HS-5 (cell line): ENCODE results near the gene METAP1D.

Source experiments
- DNase-seq: peaks from one replicate; pipeline ENCODE4 v3.0.0-alpha.2; 2012; ENCODE audit warnings: low read depth

The METAP1D gene

DNA sequence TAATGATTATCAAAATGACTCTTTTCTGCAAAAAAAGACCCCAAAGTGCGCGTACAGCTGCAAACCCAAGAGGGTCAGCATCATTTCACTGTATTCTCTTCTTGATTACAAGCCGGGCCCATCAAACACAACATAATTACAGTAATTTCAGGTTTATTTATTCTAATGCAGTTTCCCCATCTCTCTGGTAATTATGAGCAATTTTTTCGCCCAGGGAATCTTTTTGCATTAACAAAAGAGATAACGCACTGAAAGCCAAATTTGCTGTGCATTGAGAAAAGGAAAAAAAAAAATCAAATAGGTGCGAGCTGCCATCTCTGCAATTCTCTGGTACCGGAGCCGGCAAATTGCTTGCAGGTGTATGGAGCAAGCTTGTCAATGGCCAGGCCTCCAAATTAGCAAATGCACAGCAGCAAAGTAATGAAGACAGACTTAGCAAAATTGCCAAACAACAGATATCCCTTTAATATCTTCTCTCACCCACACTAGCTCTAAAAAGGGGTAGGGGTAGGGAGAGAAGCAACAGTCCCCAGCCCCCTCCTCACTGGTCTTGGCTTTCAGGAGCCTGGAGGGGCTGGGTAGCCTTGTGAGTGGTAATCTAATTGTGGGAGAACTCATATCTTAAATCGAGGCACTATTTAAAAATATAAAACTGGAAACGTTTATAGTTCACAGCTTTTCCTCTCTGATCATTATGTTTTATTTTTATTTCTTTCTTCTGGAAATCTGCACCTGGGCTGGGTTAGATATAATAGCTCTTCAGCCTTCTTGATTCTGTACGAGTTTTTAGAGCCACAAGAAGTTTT lies 92.2 kb downstream of the METAP1D start:
- no peak for DNase-seq

DNA sequence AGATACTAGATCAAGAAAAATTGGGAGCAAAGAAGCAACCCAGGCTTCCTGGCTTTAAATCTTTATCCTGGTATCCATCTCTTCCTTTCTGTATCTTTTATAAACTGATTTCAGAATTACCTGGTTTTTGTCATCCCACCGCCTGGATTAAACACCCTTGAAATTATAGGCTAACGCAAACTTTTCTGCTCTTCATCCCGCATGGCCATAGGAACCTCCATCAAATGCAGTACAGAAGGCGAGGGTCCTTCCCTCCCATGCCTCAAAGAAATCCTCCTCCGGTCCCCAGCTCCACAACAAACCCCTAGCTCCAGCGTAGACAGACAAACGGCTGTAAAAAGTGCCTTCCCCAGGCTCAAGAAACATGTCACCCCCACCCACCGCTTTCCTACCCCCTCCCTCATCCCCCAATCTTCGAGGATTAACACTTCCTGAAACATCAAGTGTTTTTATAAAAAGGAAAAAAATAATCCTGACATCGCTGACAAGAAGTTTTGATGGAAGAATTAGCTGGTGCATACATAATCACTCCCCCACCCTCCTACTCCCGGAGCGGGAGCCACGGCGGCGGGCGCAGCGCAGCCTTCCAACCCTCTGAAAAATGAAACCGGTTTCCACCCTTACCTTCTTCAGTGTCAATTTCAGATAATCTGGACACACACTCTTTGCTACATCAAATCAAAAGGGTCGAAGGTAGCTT lies 93.1 kb downstream of the METAP1D start:
- DNase-seq: no peak

- no peak for DNase-seq
Measured at GRCh38 chr2:172093416-172094293, 93.9 kb downstream of the METAP1D start.

- DNase-seq: no peak
Measured at GRCh38 chr2:172094294-172095145, 94.8 kb downstream of the METAP1D start.

GRCh38 chr2:172095146-172095904 lies 95.6 kb downstream of the METAP1D start:
- no peak for DNase-seq

DNA sequence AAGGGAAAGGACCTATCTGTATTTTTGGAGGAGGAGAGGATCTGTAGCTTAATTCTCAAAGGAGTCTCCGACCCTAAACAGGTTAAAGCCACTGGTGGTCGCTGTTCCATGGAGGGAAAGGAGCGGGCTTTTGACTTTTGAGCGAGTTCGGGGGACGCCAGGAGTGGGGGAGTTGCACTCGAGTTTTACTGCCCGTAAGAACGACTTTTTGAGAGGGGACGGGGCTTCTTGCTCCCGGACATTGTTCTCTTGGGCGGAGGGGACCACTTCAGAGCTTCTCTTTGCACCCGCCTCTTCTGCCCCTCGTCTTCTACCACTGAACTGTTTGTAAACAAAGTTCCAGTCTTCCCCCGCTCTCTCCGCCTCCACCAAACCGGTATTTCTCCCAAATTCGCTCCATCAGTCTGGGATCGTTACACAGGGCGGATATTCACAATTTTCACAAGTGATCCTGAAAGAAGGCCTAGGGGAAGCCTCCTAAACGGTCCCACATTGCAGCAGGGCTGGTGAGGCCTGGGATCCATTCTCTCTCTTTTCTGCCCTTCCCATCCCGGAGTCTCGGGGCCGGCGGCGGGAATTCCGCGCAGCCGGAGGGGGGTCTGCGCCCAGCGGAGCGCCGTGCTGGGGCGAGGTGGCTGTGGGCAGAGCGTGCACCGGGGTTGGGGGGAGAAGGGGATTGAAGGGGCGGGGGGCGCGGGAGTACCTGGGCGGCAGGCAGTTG lies 96.3 kb downstream of the METAP1D start:
- DNase-seq: no peak

GRCh38 chr2:172096626-172097547 lies 97.1 kb downstream of the METAP1D start:
- DNase-seq: no peak

GRCh38 chr2:172097557-172098131 lies 97.9 kb downstream of the METAP1D start:
- DNase-seq: no peak

GRCh38 chr2:172098287-172098649 lies 98.5 kb downstream of the METAP1D start:
- no peak for DNase-seq

DNA sequence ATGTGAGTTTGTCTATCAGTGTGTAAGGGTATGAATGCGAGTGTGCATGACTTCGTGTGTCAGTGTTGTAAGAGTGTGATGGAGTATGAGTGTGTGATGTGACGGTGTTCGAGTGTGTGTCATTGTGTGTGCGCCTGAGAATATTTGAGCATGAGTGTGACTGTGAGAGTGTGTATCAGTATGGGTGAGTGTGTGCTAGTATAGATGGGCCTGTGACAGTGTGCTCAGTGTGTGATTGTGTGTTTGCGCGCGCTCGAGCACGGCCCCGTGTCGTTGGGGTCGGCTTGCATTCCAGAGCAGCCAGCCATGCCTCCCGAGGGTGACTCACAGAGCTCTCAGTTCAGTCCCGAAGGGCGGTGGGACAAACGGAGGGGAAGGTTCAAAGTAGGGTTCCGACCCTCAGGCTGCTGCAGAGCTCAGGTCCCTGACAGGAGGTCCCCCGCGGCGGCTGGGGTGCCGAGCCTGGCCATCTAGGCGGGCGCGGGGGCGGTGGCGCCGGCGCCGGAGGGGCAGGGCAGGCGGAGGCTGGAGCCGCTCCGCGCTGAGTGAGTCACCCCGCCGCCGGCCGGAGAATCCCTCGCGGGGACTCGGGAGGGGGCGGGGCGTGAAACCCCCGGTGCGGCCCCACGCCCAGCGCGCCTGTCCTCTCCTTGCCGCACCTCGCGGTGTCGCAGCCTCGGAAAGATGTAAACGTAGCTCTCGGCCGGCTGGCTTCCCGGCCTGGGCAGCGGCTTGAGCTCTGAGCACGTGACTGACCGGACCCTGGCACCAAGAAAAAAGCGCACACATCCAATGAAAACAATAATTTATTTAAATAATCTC lies 99.1 kb downstream of the METAP1D start:
- DNase-seq: no peak

GRCh38 chr2:172099472-172100079 lies 99.8 kb downstream of the METAP1D start:
- DNase-seq: no peak

- DNase-seq: no peak
Measured at GRCh38 chr2:172100080-172100934, 100.6 kb downstream of the METAP1D start.

DNA sequence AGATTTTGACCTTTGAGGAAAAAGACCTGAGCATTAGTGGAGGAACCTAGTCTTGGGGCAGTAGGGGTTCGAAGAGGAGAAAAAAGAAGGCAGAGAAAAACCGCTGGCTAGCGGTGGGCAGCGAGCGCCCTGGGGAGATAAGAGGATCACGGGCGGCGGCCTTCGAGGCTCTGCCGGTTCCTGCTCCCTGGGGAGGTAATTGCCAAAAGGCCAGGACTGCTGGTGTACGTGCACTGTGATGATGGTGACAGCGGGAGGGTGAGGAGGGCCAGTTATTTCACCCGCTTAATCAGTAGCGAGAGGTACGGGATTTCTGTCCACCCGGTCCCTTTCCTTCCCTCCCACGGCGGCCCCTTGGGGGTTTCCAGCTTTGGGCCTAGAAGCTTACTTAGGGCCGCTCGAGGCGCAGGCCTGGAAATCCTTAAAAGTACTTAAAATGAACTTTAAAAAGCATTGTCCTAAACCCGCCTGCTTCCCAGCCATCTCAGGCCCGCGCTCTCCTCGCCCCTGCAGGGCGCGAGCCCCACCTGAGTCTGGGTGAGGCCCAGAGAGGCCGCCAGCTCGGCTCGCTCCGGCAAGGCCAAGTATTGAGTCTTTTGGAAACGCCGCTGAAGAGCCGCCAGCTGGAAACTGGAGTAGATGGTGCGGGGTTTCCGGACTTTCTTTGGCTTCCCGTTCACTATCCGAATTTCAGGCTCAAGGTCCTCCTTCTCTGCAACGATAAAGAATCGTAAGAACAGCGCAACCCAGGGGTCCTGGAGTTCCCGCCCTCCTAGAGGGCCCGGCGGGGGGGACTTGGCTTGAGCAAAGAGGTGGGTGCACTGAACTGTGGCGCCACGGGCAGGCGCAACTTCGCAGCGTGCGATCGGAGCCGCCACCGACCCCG lies 101.4 kb downstream of the METAP1D start:
- no peak for DNase-seq

- DNase-seq: no peak
Measured at GRCh38 chr2:172101821-172102390, 102.2 kb downstream of the METAP1D start.
